Right ventricle myocardium inferior (tissue), 1 donor: ENCODE results near the gene COIL. TPM values are rescaled to one million over a fixed set of nuclear protein-coding genes. Genes with fewer than 3 reads are reported as not detected.
"Not testable (repeated sequence)": the region's sequence is repeated elsewhere in the genome, so short reads cannot be mapped to it uniquely, and the experiment has no call there.

Experiments
- ATAC-seq: fragments of 200-7000 bp; cut with Tn5 transposase; one replicate; pipeline ENCODE4 v1.9.1; 2020; ENCODE audit warnings: mild to moderate bottlenecking, moderate library complexity
- DNase-seq: peaks from one replicate; pipeline ENCODE4 v3.0.0; 2021; ENCODE audit errors: missing footprints
- intact Hi-C: fragments of 100-400 bp; cut with DNase I; formaldehyde crosslinking; loops from one replicate; pipeline ENCODE4 v1.11.0; 2022
- total RNA-seq: library from RNA; stranded (reverse); fragmentation: NEBNext Ultra II Directional; extraction: Animal tissue kit (Norgen Biotek cat#: 25700); gene quantifications from one replicate; pipeline ENCODE4 v1.2.1, GENCODE V29; 2021
- donor health status: DM: no; HTN: yes; CAD: no; lungs with severe emphysema.

Gene COIL
- total RNA-seq, 1 donor from 2014 or later = 8.7 TPM

DNA sequence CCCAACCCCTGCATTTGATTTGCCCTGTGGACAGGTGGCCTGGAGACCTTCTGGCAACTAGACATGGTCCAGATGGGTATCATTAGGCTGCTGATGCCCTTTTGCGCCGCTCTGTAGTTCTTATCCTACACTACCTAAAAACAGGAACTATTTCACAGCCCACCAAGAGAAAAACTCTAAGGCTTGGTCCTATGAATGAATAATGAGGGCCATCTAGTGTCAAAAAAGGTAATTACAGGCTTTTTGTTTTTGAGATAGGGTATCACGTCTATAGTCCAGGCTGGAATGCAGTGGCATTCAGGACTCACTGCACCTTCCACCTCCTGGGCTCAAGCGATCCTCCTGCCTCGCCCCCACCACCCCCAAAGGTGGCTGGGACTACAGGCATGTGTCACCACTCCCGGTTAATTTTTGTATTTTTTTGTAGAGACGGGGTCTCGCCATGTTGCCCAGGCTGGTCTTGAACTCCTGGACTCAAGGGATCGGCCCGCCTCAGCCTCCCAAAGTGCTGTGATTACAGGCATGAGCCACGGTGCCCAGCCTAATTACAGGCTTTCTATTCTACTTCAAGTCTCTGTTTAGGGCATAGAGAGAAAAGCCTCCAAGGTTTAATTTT is 20.9 kb downstream of the COIL start:
- intact Hi-C loops = loop anchor here (2.0 to 5.0 kb wide), 2 partner anchors 48 to 121 kb away; no protein-coding TSS in a partner anchor
- ATAC-seq (peak; percentile 64), DNase-seq (no peak)

DNA sequence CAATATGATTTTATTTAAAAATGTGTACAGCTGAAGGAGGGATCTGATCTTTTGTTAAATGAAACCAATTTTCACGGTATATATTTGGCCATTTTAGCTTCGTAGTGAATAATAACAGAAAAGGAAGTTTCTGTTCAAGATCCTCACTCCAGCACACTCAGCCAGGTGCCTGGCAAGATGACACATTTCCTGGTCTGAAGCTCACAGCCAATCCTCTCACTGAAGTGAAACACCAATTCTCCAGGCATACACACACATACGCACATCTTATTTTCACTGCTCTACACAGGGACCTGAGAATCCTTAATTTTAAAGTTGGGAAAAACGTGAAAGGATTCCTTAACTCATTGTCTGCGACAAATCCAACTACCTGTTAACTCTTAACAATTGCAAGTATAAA is 22.6 kb downstream of the COIL start:
- intact Hi-C loops = loop anchor here (5.0 kb wide), 1 partner anchor 46 kb away; no protein-coding TSS in a partner anchor
- DNase-seq, ATAC-seq: not testable (repeated sequence)

DNA sequence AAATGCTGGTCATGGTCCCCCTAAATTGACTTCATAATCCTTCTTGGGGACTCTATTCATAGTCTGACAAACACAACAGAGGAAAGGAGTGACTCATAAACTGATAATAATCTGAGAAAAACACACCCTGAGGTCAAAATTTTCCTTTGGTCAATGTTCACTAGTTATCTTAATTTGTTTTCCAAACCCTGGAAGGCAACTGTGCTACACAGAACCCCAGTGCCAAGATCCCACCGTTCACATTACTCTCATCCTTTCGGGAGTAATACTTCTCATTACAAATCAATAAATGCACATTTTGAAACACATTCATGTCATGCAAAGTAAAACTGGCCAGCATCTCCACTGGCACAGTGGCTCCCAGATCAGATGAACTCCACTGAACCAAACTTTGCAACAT is 23.2 kb downstream of the COIL start:
- no peak for ATAC-seq

DNA sequence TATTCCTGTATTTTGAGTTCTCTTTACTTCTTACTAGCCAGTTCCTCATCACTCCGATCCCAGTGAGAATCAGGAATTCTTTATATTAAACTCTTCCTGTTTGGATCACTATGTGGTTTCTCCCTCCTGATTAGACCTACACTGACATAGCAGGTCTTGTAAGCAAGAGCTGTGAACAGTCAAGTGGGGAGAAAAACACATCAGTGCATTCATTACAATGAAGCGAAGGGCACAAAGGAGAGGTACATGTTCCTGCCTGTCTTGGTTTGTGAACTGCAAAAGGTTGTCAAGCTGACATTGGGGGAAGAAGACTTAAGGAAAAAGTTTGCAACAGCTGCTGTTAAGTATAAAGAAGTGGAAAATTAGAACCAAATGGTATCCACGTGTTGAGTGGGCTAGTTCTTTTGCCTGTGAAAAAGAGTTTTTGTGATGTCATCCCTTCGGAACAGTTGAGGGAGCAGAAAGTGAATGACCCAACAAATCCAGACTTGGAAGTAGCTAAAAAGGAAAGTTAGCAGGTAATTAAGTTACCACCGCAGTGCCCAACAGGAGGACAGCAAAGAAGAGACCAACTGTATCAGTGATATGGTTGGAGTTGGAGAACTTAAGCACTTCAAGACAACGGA is 24.0 kb downstream of the COIL start:
- ATAC-seq = no peak
- intact Hi-C loops = loop anchor here (5.0 kb wide), 1 partner anchor 45 kb away; no protein-coding TSS in a partner anchor
- no peak for DNase-seq

More for the DNA sequence above, 23.2 kb downstream of the COIL start:
- intact Hi-C loops = loop anchor here (5.0 kb wide), 1 partner anchor 45 kb away; no protein-coding TSS in a partner anchor
- DNase-seq = no peak

DNA sequence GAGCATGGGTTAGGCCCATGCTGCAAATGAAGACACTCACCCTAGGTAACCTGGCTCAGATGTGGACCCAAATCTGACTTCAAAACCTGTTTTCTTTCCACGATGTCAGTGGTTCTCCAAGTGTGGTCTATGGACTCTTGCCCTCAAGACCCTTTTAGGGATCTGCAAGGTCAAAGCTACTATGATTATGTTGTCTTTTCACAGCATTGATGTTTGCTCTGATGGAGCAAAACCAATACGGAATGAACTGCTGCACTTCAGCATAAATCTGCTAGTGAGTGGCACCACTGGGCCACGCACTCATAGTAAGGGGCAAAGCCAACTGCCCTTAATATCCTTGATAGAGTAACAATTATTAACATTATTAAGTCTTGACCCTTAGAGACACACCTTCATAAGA is 25.4 kb downstream of the COIL start:
- intact Hi-C loops = loop anchor here (5.0 kb wide), 1 partner anchor 43 kb away; no protein-coding TSS in a partner anchor
- ATAC-seq (no peak), DNase-seq (no peak)

DNA sequence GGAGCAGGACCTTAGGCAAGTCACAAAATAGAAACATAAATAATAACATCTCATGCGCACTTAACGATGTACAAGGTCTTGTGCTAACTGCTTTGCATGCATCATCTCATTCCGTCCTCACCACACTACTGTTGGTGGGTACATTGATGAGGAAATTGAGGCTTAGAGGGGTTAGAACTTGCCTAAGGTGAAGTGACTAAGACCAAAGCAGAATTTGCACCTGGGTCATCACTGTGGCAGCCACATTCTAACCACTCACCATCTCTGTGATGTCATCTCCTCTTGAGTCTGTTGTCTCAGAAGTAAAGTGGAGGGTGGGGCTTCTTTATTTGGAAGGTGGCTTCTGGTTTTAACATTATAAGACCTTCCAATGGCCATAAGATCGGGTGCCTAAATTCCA is 26.6 kb downstream of the COIL start:
- ATAC-seq (no peak), DNase-seq (no peak)
- intact Hi-C loops = no loop called here

DNA sequence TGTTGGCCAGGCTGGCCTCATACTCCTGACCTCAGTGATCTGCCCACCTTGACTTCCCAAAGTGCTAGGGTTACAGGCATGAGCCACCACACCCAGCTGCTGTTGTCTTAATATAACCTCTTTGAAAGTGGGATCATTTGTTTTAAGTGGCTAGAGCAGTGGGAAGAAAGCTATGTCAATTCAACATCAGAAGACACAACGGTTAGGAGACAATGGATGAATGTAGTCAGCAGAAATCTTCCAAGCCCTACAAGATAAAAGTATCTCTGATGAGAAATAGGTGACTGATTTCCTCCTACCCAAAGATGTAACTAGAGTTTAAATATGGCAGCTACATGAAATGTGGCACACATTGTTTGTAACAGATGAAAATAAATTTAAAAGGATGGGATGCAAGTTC is 27.0 kb downstream of the COIL start:
- intact Hi-C loops = no loop called here
- DNase-seq (no peak), ATAC-seq (no peak)

DNA sequence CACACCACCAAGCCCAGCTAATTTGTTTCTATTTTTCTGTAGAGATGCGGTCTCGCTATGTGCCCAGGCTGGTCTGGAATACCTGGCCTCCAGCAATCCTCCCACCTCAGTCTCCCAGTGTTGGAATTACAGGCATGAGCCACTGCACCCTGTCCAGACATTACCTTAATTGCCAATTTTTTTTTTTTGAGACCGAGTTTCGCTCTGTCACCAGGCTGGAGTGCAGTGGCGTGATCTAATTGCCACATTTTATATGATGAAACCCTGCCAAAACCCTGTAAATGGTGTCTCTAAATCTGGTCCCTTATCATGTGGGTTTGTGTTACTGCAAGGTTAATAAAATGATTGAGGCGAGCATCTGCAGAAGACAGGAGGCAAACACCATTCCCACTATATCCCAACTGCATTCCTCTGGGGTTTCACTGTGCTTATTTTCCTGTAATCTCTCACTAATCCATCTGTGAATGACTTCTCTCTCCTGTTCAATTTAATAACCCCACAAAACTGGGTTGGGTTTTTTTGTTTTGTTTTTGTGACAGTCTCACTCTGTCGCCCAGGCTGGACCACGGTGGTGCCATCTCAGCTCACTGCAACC is 27.6 kb downstream of the COIL start:
- no peak for ATAC-seq
- no peak for DNase-seq
- intact Hi-C loops = no loop called here

DNA sequence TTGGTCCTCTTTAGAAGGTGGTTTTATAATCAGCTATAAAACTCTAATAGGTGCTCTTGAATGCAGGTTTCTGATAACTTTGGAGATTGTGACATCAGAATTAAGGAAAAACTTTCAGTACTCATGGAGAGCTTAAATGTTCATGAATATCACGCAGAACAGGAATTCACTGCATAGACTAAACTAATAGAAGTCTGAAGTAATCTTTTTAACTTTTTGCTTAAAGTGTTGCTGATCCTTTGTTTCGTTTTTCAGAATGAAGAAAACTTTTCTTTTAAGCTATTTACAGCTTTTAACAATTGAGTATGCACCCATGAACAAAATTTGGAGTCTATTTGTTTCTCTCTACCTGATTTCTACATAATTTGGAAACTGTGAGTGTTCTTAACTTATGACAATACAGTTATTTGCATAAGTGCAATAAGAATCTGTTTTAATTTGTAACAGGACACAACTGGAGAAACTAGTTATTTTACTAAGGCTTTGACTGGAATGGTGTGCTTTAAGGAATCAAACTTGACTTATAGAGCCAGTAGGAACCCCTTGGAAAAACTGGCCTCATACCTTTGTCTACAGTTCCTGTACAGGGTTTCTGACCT is 30.0 kb downstream of the COIL start:
- ATAC-seq = no peak
- no peak for DNase-seq
- intact Hi-C loops = no loop called here

DNA sequence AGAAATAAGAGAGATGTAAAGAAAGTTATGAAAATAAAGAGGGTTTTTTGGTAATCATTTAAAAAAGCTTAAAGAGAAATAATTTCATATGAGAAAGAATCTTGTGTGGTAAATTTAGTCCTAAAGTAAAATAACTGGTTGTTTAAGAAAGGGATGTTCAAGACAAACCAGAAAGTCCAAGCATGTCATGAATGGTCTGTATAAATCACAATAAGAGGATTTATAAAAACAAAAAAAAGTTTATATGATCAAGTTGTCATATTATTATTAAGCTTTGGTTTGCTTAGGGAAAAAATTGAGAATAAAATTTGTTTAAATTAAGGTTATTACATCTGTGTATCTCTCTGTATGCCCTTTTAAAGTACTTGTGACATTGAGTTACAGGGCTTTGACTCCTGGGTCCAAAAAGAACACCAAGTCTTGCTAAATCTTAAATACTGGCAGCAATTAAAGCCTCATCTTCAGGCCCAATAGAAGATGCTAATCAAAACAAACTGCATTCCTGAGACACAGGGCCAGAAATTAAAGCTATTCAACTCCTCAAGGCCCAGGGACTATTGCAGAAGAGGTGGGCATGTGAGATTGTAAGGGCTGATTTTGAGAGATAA is 31.4 kb downstream of the COIL start:
- intact Hi-C loops = no loop called here
- ATAC-seq = no peak
- DNase-seq = no peak

DNA sequence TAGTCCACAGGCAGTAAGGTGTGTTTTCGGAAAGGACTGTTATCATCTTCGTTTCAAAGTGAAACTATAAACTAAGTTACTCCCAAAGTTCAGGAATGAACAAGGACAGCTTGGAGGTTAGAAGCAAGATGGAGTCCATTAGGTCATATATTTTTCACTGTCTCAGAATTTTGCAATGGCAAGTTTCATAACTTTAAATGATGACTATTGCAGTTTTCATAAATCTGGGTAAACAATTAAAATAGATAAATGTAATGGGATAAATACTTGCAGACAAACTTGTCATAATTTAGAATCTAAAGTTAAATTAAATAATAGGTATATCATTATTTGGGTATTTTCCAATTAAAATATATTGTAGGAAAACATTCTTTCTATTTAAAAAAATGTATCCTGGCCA is 32.3 kb downstream of the COIL start:
- intact Hi-C loops = no loop called here
- ATAC-seq (no peak), DNase-seq (no peak)

DNA sequence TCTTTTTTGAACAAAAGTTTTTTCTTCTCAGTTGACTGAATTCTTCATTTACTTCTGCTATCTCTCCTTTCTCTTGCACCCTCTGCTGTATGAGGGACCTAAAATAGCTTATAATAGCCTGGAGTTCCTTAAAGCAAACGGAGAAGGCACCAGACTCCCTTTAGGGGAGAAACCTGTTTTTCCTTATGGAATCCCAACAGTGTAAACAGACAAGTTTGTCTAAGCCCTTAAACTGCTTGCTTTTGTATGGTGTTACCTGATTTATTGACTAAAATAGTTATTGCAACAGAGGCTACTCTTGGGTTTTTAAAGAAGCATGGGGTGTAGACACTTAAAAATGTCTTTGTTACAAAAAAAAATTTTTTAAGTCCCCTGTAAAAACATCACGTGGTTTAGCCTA is 34.1 kb downstream of the COIL start:
- intact Hi-C loops = no loop called here

DNA sequence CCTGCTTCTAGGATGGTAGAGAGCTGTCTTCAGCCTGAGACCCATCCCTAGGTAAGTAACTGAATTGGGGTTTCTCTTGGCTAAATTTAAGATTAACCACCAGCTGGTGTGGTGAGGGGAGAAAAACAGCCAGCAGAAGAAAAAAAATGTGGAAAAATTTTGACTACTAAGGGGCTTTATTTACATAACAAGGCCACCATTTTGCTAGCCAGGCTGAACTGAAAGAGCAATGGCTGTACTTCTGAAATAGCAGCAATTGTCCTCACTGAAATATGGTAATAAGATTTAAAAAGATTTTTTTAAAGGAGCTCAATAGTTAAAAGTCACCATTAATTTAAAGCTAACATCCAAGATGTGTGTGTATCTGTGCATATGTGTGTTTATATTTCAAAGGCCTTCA is 34.6 kb downstream of the COIL start:
- ATAC-seq (no peak), DNase-seq (no peak)
- intact Hi-C loops = no loop called here

More for the DNA sequence above, 34.1 kb downstream of the COIL start:
- DNase-seq (no peak), ATAC-seq (no peak)

DNA sequence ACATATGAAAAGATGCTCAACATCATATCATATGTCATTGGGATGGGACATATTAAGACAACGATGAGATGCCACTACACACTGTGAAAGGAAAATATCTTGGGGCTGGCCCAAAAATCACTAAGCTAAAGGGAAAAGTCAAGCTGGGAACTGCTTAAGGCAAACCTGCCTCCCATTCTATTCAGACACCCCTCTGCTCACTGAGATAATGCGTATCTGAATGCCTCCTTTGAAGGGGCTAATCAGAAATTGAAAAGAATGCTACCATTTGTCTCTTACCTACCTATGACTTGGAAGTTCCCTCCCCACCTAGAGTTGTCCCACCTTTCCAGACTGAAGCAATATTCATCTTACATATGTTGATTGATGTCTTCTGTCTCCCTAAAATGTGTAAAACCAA is 35.8 kb downstream of the COIL start:
- intact Hi-C loops = no loop called here
- DNase-seq = no peak
- no peak for ATAC-seq

DNA sequence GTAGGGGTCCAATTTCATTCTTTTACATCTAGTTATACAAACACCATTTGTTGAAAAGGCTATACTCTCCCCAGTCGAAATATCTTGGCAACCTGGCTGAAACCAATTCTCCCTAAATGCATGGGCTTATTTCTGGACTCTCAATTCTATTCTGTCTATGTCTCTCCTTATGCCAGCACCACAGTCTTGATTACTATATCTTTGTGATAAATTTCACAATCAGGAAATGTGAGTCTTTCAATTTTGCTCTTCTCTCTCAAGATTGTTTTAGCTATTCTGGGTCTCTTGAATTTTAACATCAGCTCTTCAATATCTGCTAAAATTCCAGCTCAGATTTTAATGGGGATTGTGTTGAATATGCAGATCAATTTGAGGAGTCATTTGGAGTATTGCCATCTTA is 41.1 kb downstream of the COIL start:
- DNase-seq (no peak), ATAC-seq (no peak)
- intact Hi-C loops = no loop called here

DNA sequence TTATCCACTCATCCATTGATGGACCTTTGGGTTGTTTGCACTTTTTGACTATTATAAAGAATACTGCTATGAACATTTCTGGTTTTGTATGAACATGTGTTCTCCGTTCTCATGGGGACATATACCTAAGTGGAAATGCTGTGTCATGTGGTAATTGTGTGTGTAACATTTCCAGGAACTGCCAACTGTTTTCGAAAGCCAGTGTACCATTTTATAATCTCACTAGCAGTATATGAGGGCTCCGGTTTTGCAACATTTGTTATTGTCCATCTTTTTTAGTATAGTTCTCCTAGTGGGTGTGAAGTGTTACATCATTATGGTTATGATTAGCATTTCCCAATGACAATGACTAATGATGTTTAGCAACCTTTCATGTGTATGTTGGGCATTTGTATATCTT is 41.9 kb downstream of the COIL start:
- intact Hi-C loops = no loop called here
- no peak for ATAC-seq
- DNase-seq = no peak

DNA sequence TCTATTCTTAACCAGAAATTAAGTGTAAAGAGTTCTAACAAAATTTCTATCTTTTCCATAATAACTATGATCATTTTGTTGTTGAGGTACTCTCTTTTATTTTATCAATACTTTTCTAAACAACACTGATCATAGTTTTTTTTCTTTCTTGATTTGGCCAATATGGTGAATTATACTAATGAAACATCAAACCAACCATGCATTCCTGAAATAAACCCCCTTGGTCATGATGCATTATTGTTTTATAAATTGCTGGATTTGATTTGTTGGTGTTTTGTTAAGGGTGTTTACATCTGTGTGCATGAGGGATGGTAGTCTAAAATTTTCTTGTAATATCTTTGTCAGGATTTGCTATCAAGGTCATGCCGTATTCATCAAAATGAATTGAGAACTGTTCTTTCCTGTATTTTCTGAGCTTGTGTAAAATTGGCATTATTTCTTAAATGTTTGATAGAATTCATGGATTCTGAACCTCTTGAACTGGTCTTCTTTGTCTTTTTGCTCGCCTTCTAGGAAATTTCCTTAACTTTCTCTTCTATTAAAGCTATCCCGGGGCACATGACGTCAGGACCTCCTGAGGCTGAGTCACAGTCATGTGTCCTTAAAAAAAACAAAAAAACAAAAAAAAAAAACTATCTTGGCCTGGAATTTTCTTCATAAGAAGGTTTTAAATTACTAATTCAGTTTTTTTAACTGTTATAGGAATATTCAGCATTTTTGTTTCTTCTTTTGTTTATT is 43.1 kb downstream of the COIL start:
- ATAC-seq (no peak), DNase-seq (no peak)
- intact Hi-C loops = no loop called here

DNA sequence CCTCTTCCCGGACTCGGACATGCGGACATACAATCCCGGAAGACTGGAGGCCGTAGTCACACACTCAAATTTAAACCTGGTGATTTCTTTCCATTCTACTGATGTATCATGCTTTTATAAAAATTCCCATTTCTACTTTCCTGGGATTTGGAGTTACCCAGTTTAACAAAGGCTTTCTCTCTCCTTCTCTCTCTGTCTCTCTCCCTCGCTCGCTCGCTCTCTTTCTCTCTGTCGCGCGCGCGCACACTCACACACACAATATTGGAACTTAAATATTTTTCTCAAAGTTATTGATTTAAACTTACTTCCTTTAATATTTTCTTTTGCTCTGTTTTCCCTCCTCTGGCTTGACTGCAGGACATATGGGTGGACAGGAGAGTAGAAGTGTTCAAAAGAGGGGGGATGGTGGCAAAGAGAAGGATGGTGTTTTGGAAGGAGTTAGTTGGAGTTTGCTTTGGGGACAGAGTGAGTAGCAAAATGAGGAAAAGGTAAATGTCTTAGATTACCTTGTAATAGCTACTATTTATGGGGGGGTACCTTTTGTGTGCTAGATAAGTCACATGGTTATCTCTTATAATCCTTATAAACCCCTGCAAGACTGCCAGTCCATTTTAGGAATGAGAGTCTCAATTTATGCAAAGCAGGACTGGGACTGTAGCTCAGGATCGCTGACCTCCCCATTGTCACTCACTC is 46.1 kb downstream of the COIL start:
- DNase-seq = no peak
- peak; percentile 1 for ATAC-seq
- intact Hi-C loops = no loop called here
